ENCODE data around the gene BORCS6.

The BORCS6 gene

GRCh38 chr17:8210761-8211458, 20.9 kb upstream of the BORCS6 start:
- DNase-seq (ENCODE audit: low read depth): no peak

GRCh38 chr17:8209907-8210760, 20.2 kb upstream of the BORCS6 start, which contains the start of gene AURKB:
Gene AURKB, minus strand, starts transcription at chr17:8210575. Its CDS starts 351 bp downstream, at chr17:8210224.
- DNase-seq (ENCODE audit: low read depth): peak; percentile 89

GRCh38 chr17:8206536-8206935, 16.6 kb upstream of the BORCS6 start:
- no peak for DNase-seq (ENCODE audit: low read depth)

- DNase-seq (ENCODE audit: low read depth): no peak
Observed at GRCh38 chr17:8204761-8205555, 15.0 kb upstream of the BORCS6 start.

- no peak for DNase-seq (ENCODE audit: low read depth)
Observed at GRCh38 chr17:8192070-8192815, 2.3 kb upstream of the BORCS6 start.

- no peak for DNase-seq (ENCODE audit: low read depth)
Observed at GRCh38 chr17:8190506-8190905, 526 bp upstream of the BORCS6 start.

GRCh38 chr17:8189041-8189710, 804 bp downstream of the BORCS6 start:
- no peak for DNase-seq (ENCODE audit: low read depth)

GRCh38 chr17:8188263-8188839, 1.6 kb downstream of the BORCS6 start:
- no peak for DNase-seq (ENCODE audit: low read depth)

- DNase-seq (ENCODE audit: low read depth): peak; percentile 84
Observed at GRCh38 chr17:8187517-8188262, 2.3 kb downstream of the BORCS6 start.

- peak; percentile 84 for DNase-seq (ENCODE audit: low read depth)
Observed at GRCh38 chr17:8186787-8187516, 3.0 kb downstream of the BORCS6 start.

GRCh38 chr17:8186446-8186786, 3.6 kb downstream of the BORCS6 start:
- no peak for DNase-seq (ENCODE audit: low read depth)

GRCh38 chr17:8185582-8186445, 4.2 kb downstream of the BORCS6 start:
- peak; percentile 89 for DNase-seq (ENCODE audit: low read depth)

- DNase-seq (ENCODE audit: low read depth): no peak
Observed at GRCh38 chr17:8176998-8177731, 12.8 kb downstream of the BORCS6 start.

GRCh38 chr17:8176197-8176940, 13.6 kb downstream of the BORCS6 start, which contains the start of gene TMEM107:
Gene TMEM107, minus strand, starts transcription at chr17:8176380. Its CDS starts 94 bp downstream, at chr17:8176286.
- DNase-seq (ENCODE audit: low read depth): peak; percentile 78

GRCh38 chr17:8175795-8176196, 14.2 kb downstream of the BORCS6 start:
- no peak for DNase-seq (ENCODE audit: low read depth)

- DNase-seq (ENCODE audit: low read depth): no peak
Observed at GRCh38 chr17:8173871-8174322, 16.1 kb downstream of the BORCS6 start.
